ENCODE results near the gene SYTL1.

The SYTL1 gene

DNA sequence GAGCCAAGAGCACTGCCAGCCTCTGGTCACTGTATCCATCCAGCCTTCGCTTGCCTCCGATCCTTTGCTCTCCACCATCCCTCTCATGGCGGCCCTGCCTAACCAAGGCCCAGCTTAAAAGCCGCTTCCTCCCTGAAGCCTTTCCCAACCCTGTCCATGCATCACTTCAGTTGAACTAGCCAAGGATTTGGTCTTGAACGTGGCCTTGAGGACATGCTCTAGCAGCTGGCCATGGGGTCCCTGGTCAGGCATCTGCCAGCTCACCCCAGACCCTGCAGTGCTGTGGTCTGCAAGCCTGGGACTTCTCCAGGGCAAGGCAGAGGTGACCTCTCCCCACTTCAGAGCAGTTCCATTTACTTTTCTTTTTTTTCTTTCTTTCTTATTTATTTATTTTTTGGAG, 5.1 kb upstream of the SYTL1 start:
- Histone ChIP-seq H3K27me3 (ENCODE audit: control insufficient read depth in 1 of 2, insufficient read depth in 2 of 2, low read length in 2 of 2) (no peaks in the 10 kb centered on the region), H3K36me3 (ENCODE audit: insufficient read depth, low read length) (peaks cover 57% of the 10 kb centered on the region), H3K4me1 (ENCODE audit: insufficient read depth, low read length) (no peaks in the 10 kb centered on the region), H3K27ac (ENCODE audit: low read depth, low read length) (no peak overlapping the region), H3K9me3 (ENCODE audit: low read length) (no peaks in the 10 kb centered on the region), H3K9ac (ENCODE audit: low read length) (no peak overlapping the region), H3K4me3 (ENCODE audit: low read depth in 1 of 2, low read length in 2 of 2) (no peak overlapping the region)

DNA sequence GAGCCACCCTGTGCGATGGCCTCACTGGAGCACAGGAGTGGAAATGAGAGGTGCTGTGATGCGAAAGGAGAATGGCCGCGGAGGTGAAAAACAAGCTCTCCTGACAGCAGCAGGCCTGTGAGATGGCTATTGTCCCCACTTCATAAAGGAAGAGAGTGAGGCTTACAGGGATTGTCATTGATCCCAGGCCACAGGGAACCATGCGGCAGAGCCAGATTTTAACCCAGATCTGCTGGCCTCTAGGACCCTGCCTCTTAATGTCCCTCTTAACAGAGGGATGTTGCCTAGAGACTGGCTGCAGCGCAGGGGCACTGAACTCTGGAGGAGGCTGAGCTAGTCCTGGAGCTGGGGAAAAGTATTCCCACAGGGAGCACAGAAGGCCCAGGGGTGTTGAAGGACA, 3.1 kb upstream of the SYTL1 start:
- Histone ChIP-seq H3K27ac (ENCODE audit: low read depth, low read length) (no peak overlapping the region), H3K4me1 (ENCODE audit: insufficient read depth, low read length) (no peaks in the 10 kb centered on the region), H3K36me3 (ENCODE audit: insufficient read depth, low read length) (peaks cover 37% of the 10 kb centered on the region)

DNA sequence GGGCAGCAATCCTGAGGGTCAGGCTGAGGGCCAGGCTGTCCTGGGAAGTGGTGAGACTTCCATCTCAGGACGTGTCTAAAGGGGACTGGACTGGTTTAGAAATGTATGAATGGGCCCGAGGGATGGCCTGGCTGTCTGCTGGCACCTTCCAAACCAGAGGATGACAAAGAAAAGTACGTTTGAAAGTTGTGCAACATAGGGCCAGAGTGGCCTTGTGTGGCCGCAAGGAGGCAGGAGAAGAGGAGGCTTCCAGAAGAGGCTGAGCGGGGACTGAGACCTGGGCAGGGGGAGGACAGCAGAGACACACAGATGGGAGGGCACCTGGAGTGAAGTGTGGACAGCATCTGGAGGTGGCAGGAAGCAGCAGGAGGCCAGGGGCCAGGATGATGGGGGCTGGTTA, 2.6 kb upstream of the SYTL1 start:
- Histone ChIP-seq H3K4me1 (ENCODE audit: insufficient read depth, low read length) (no peaks in the 10 kb centered on the region), H3K4me3 (ENCODE audit: low read depth in 1 of 2, low read length in 2 of 2) (no peak overlapping the region), H3K27me3 (ENCODE audit: control insufficient read depth in 1 of 2, insufficient read depth in 2 of 2, low read length in 2 of 2) (no peaks in the 10 kb centered on the region), H3K9ac (ENCODE audit: low read length) (no peak overlapping the region), H3K9me3 (ENCODE audit: low read length) (no peaks in the 10 kb centered on the region), H3K27ac (ENCODE audit: low read depth, low read length) (no peak overlapping the region), H3K36me3 (ENCODE audit: insufficient read depth, low read length) (peaks cover 33% of the 10 kb centered on the region)

More for the DNA sequence above, 3.1 kb upstream of the SYTL1 start:
- no peaks in the 10 kb centered on the region for H3K27me3 ChIP-seq (ENCODE audit: control insufficient read depth in 1 of 2, insufficient read depth in 2 of 2, low read length in 2 of 2)
- H3K9me3 ChIP-seq (ENCODE audit: low read length) = no peaks in the 10 kb centered on the region
- H3K4me3 ChIP-seq (ENCODE audit: low read depth in 1 of 2, low read length in 2 of 2) = no peak overlapping the region
- no peak overlapping the region for H3K9ac ChIP-seq (ENCODE audit: low read length)

GRCh38 chr1:27342391-27342777, 562 bp downstream of the SYTL1 start:
- Histone ChIP-seq H3K9me3 (ENCODE audit: low read length) (no peaks in the 10 kb centered on the region), H3K27ac (ENCODE audit: low read depth, low read length) (no peak overlapping the region), H3K27me3 (ENCODE audit: control insufficient read depth in 1 of 2, insufficient read depth in 2 of 2, low read length in 2 of 2) (peaks cover 0 to 4% of the 10 kb centered on the region in 2 donors), H3K36me3 (ENCODE audit: insufficient read depth, low read length) (peaks cover 6% of the 10 kb centered on the region), H3K4me3 (ENCODE audit: low read depth in 1 of 2, low read length in 2 of 2) (no peak overlapping the region), H3K4me1 (ENCODE audit: insufficient read depth, low read length) (no peaks in the 10 kb centered on the region), H3K9ac (ENCODE audit: low read length) (no peak overlapping the region)

DNA sequence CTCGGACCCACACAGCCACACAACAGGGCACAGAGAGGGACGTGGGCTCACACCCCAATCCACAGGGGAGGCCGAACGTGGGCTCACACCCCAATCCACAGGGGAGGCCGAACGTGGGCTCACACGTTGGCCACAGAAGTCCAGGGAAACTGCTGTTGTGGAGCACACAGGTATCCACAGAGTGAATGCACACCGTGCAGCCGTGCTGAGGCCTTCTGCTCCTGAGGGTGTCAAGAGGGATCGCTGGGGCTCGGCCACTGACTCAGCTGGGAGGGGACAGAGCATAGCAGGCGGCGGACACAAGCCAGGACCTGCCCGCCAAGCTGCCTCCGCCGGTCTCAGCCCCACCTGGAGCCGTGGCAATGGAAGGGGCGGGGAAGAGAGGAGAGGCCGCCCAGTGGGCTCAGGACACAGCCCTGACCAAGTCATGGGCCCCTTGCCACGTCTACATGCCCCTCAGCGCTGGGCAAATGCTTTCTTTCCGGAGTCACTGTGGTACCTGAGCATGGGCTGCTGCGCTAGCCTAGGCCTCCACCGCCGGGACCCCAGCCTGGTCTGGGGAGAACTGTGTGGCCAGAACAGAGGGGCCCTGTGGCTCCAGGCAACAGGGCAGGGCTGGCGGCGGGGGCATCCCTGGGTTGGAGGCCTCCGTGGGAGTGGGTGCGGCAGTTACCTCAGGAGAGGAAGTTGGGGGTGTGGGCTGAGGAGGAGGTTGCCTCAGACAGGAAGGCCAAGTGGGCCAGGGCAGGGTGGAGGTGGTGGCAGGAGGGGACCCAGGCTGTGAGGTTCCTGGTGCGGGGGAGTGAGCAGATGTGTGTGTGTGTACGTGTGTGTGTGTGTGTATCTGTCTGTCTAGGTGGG, 1.2 kb downstream of the SYTL1 start:
- Histone ChIP-seq H3K36me3 (ENCODE audit: insufficient read depth, low read length) (peaks cover 6% of the 10 kb centered on the region), H3K4me1 (ENCODE audit: insufficient read depth, low read length) (no peaks in the 10 kb centered on the region), H3K27me3 (ENCODE audit: control insufficient read depth in 1 of 2, insufficient read depth in 2 of 2, low read length in 2 of 2) (peaks cover 0 to 4% of the 10 kb centered on the region in 2 donors), H3K9me3 (ENCODE audit: low read length) (no peaks in the 10 kb centered on the region), H3K27ac (ENCODE audit: low read depth, low read length) (no peak overlapping the region), H3K4me3 (ENCODE audit: low read depth in 1 of 2, low read length in 2 of 2) (no peak overlapping the region), H3K9ac (ENCODE audit: low read length) (no peak overlapping the region)

GRCh38 chr1:27343639-27344025, 1.8 kb downstream of the SYTL1 start:
- no peak overlapping the region for H3K27ac ChIP-seq (ENCODE audit: low read depth, low read length)

GRCh38 chr1:27345272-27345671, 3.5 kb downstream of the SYTL1 start:
- H3K9ac ChIP-seq (ENCODE audit: low read length) = no peak overlapping the region
- H3K27ac ChIP-seq (ENCODE audit: low read depth, low read length) = no peak overlapping the region
- H3K9me3 ChIP-seq (ENCODE audit: low read length) = no peaks in the 10 kb centered on the region
- H3K27me3 ChIP-seq (ENCODE audit: control insufficient read depth in 1 of 2, insufficient read depth in 2 of 2, low read length in 2 of 2) = peaks cover 3 to 20% of the 10 kb centered on the region in 2 donors
- no peaks in the 10 kb centered on the region for H3K36me3 ChIP-seq (ENCODE audit: insufficient read depth, low read length)
- H3K4me1 ChIP-seq (ENCODE audit: insufficient read depth, low read length) = peaks cover 11% of the 10 kb centered on the region
- no peak overlapping the region for H3K4me3 ChIP-seq (ENCODE audit: low read depth in 1 of 2, low read length in 2 of 2)

More at GRCh38 chr1:27343639-27344025, 1.8 kb downstream of the SYTL1 start:
- H3K9ac ChIP-seq (ENCODE audit: low read length) = no peak overlapping the region
- H3K4me3 ChIP-seq (ENCODE audit: low read depth in 1 of 2, low read length in 2 of 2) = no peak overlapping the region
- no peaks in the 10 kb centered on the region for H3K9me3 ChIP-seq (ENCODE audit: low read length)
- H3K27me3 ChIP-seq (ENCODE audit: control insufficient read depth in 1 of 2, insufficient read depth in 2 of 2, low read length in 2 of 2) = peaks cover 0 to 4% of the 10 kb centered on the region in 2 donors
- no peaks in the 10 kb centered on the region for H3K4me1 ChIP-seq (ENCODE audit: insufficient read depth, low read length)
- H3K36me3 ChIP-seq (ENCODE audit: insufficient read depth, low read length) = peaks cover 3% of the 10 kb centered on the region

GRCh38 chr1:27346357-27346756, 4.5 kb downstream of the SYTL1 start:
- no peak overlapping the region for H3K9ac ChIP-seq (ENCODE audit: low read length)
- H3K9me3 ChIP-seq (ENCODE audit: low read length) = no peaks in the 10 kb centered on the region
- H3K36me3 ChIP-seq (ENCODE audit: insufficient read depth, low read length) = no peaks in the 10 kb centered on the region
- peaks cover 4 to 31% of the 10 kb centered on the region in 2 donors for H3K27me3 ChIP-seq (ENCODE audit: control insufficient read depth in 1 of 2, insufficient read depth in 2 of 2, low read length in 2 of 2)
- H3K27ac ChIP-seq (ENCODE audit: low read depth, low read length) = no peak overlapping the region
- H3K4me3 ChIP-seq (ENCODE audit: low read depth in 1 of 2, low read length in 2 of 2) = no peak overlapping the region
- H3K4me1 ChIP-seq (ENCODE audit: insufficient read depth, low read length) = peaks cover 15% of the 10 kb centered on the region

DNA sequence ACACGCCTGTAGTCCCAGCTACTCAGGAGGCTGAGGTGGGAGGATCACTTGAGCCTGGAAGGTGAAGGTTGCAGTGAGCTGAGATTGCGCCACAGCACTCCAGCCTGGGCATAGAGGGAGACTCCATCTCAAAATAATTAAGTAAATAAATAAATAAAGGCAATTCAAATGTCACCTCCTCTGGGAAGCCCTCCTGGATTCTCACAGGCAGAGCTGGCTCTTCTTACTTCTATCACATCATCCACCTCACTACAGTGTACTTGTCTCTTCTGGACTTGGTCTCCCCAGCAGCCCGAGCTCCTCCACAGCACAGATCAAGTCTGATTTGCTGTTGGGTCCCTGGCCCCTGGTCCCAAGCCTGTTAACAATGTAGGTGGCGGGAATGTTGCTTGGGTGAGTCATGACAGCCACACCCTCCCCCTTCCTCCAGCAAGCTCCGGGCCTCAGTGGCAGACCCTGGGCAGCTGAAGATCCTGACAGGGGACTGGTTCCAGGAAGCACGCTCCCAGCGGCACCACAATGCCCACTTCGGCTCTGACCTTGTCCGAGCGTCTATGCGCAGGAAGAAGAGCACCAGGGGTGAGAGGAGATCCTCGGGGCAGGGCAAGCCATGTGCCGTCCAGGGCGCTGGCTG, 5.3 kb downstream of the SYTL1 start:
- H3K36me3 ChIP-seq (ENCODE audit: insufficient read depth, low read length) = no peaks in the 10 kb centered on the region
- no peaks in the 10 kb centered on the region for H3K9me3 ChIP-seq (ENCODE audit: low read length)
- H3K27me3 ChIP-seq (ENCODE audit: control insufficient read depth in 1 of 2, insufficient read depth in 2 of 2, low read length in 2 of 2) = peaks cover 4 to 32% of the 10 kb centered on the region in 2 donors
- peaks cover 15% of the 10 kb centered on the region for H3K4me1 ChIP-seq (ENCODE audit: insufficient read depth, low read length)
- H3K27ac ChIP-seq (ENCODE audit: low read depth, low read length) = no peak overlapping the region
- no peak overlapping the region for H3K4me3 ChIP-seq (ENCODE audit: low read depth in 1 of 2, low read length in 2 of 2)
- no peak overlapping the region for H3K9ac ChIP-seq (ENCODE audit: low read length)

GRCh38 chr1:27348861-27349783, 7.3 kb downstream of the SYTL1 start:
- H3K9ac ChIP-seq (ENCODE audit: low read length) = no peak overlapping the region
- H3K27ac ChIP-seq (ENCODE audit: low read depth, low read length) = no peak overlapping the region
- H3K36me3 ChIP-seq (ENCODE audit: insufficient read depth, low read length) = no peaks in the 10 kb centered on the region
- peak overlapping the region; percentile 32 to 38 for H3K4me3 ChIP-seq (ENCODE audit: low read depth in 1 of 2, low read length in 2 of 2)
- peaks cover 4 to 32% of the 10 kb centered on the region in 2 donors for H3K27me3 ChIP-seq (ENCODE audit: control insufficient read depth in 1 of 2, insufficient read depth in 2 of 2, low read length in 2 of 2)
- H3K9me3 ChIP-seq (ENCODE audit: low read length) = no peaks in the 10 kb centered on the region
- H3K4me1 ChIP-seq (ENCODE audit: insufficient read depth, low read length) = peaks cover 15% of the 10 kb centered on the region
